DND-41 (cell line): ENCODE results near the gene CERCAM.

Experiments
- ATAC-seq: fragments of 200-7000 bp; cut with Tn5 transposase; 3 replicates; pipeline ENCODE4 v1.9.1; 2021; ENCODE audit warnings: low read depth; ENCODE audit not compliant: insufficient read depth
- DNase-seq: peaks from one replicate; pipeline ENCODE4 v3.0.0-alpha.2; 2020
- H2AFZ ChIP-seq: 2 replicates; pipeline ENCODE4 v1.6.0; 2012; ENCODE audit warnings: low read depth, low read length
- H3K27ac ChIP-seq: 2 replicates; pipeline ENCODE4 v1.5.1; 2012; ENCODE audit warnings: low read length, inconsistent platforms
- H3K27me3 ChIP-seq: fragments of 200-600 bp; sonication (generic); 2 replicates; pipeline ENCODE4 v1.6.0; 2012; ENCODE audit warnings: low read length, mild to moderate bottlenecking, inconsistent platforms; ENCODE audit not compliant: insufficient read depth, poor library complexity
- H3K36me3 ChIP-seq: 2 replicates; pipeline ENCODE4 v1.5.1; 2012; ENCODE audit warnings: low read length, inconsistent platforms; ENCODE audit not compliant: insufficient read depth
- H3K4me1 ChIP-seq: 2 replicates; pipeline ENCODE4 v1.5.1; 2012; ENCODE audit warnings: mild to moderate bottlenecking, low read length; ENCODE audit not compliant: insufficient read depth
- H3K4me2 ChIP-seq: 2 replicates; pipeline ENCODE4 v1.6.0; 2012; ENCODE audit warnings: mild to moderate bottlenecking, moderate library complexity, low read length, inconsistent platforms; ENCODE audit not compliant: insufficient read depth
- H3K4me3 ChIP-seq, 2 experiments: fragments of 200-600 bp in 1 of 2; shearing (Covaris generic) in 1 of 2; 2 replicates each; pipeline ENCODE4 v1.5.1; 2012 to 2016; ENCODE audit warnings: inconsistent platforms in 2 of 2, low read length in 2 of 2, mild to moderate bottlenecking in 2 of 2, low read depth in 1 of 2, moderate library complexity in 1 of 2
- H3K79me2 ChIP-seq: 2 replicates; pipeline ENCODE4 v1.6.0; 2012; ENCODE audit warnings: low read length, inconsistent platforms; ENCODE audit not compliant: insufficient read depth
- H3K9ac ChIP-seq: 2 replicates; pipeline ENCODE4 v1.6.0; 2012; ENCODE audit warnings: low read depth, mild to moderate bottlenecking, inconsistent platforms, low read length, moderate library complexity
- H3K9me3 ChIP-seq: 2 replicates; pipeline ENCODE4 v1.5.1; 2012; ENCODE audit warnings: low read length, moderate library complexity, mild to moderate bottlenecking, inconsistent platforms; ENCODE audit not compliant: insufficient read depth, severe bottlenecking
- H4K20me1 ChIP-seq: 2 replicates; pipeline ENCODE4 v1.6.0; 2012; ENCODE audit warnings: low read length; ENCODE audit not compliant: insufficient read depth
- CTCF ChIP-seq: IDR thresholded peaks from 2 replicates; pipeline ENCODE4 v1.5.1; 2012; ENCODE audit warnings: borderline replicate concordance, low read length, moderate library complexity, mild to moderate bottlenecking; ENCODE audit not compliant: poor library complexity, severe bottlenecking; ENCODE audit errors: extremely low read depth
- EZH2 ChIP-seq: IDR thresholded peaks from 3 replicates; pipeline ENCODE4 v1.6.1; 2012; ENCODE audit warnings: borderline replicate concordance, low read depth, mild to moderate bottlenecking, moderate library complexity, low read length, inconsistent platforms; ENCODE audit not compliant: severe bottlenecking

The CERCAM gene

GRCh38 chr9:128394379-128395168 is 26.1 kb upstream of the CERCAM start:
- ATAC-seq (no peak), DNase-seq (no peak)
- TF ChIP-seq EZH2 (no peak), CTCF (no peak)
- no peaks in the 10 kb centered on the region for H3K79me2 ChIP-seq
- no peaks in the 10 kb centered on the region for H4K20me1 ChIP-seq
- no peaks in the 10 kb centered on the region for H3K9me3 ChIP-seq
- H3K9ac ChIP-seq, result no peak overlapping the region
- H3K36me3 ChIP-seq, result peaks cover 5% of the 10 kb centered on the region; the same call in 1 of the 2 replicates
- H3K27ac ChIP-seq, result no peak overlapping the region
- no peak overlapping the region for H3K4me2 ChIP-seq
- no peak overlapping the region for H3K4me3 ChIP-seq
- H3K27me3 ChIP-seq, result no peaks in the 10 kb centered on the region
- no peaks in the 10 kb centered on the region for H3K4me1 ChIP-seq
- H2AFZ ChIP-seq, result no peak overlapping the region

GRCh38 chr9:128396970-128397613 is 23.6 kb upstream of the CERCAM start:
- no peak overlapping the region for H3K4me3 ChIP-seq
- no peaks in the 10 kb centered on the region for H3K9me3 ChIP-seq
- H2AFZ ChIP-seq, result no peak overlapping the region
- no peak overlapping the region for H3K9ac ChIP-seq
- no peaks in the 10 kb centered on the region for H4K20me1 ChIP-seq
- DNase-seq, result no peak
- H3K79me2 ChIP-seq, result no peaks in the 10 kb centered on the region
- ATAC-seq, result no peak
- no peak for TF ChIP-seq EZH2
- no peak for TF ChIP-seq CTCF
- no peak overlapping the region for H3K27ac ChIP-seq
- no peaks in the 10 kb centered on the region for H3K4me1 ChIP-seq
- no peaks in the 10 kb centered on the region for H3K36me3 ChIP-seq
- H3K27me3 ChIP-seq, result no peaks in the 10 kb centered on the region
- H3K4me2 ChIP-seq, result no peak overlapping the region

- no peak for ATAC-seq
- Histone ChIP-seq H3K4me3 (no peak overlapping the region), H3K4me1 (no peaks in the 10 kb centered on the region), H3K9me3 (no peaks in the 10 kb centered on the region), H3K27me3 (no peaks in the 10 kb centered on the region), H3K36me3 (no peaks in the 10 kb centered on the region), H2AFZ (no peak overlapping the region), H3K4me2 (no peak overlapping the region), H4K20me1 (no peaks in the 10 kb centered on the region), H3K27ac (no peak overlapping the region), H3K79me2 (no peaks in the 10 kb centered on the region), H3K9ac (no peak overlapping the region)
- TF ChIP-seq CTCF (no peak), EZH2 (no peak)
- DNase-seq, result no peak
Observed at GRCh38 chr9:128397831-128398230, 22.8 kb upstream of the CERCAM start.
